Hematopoietic multipotent progenitor cell treated with erythropoietin and hydrocortisone succinate and interleukin-3 and kit ligand, for 6 days (in vitro differentiated cells): ENCODE measurements around the gene ALDOC.

Experiments used
- DNase-seq: peaks from one replicate; pipeline ENCODE4 v3.0.0-alpha.2; 2015

Gene ALDOC

GRCh38 chr17:28530250-28530649 lies 46.4 kb downstream of the ALDOC start:
- DNase-seq = no peak

DNA sequence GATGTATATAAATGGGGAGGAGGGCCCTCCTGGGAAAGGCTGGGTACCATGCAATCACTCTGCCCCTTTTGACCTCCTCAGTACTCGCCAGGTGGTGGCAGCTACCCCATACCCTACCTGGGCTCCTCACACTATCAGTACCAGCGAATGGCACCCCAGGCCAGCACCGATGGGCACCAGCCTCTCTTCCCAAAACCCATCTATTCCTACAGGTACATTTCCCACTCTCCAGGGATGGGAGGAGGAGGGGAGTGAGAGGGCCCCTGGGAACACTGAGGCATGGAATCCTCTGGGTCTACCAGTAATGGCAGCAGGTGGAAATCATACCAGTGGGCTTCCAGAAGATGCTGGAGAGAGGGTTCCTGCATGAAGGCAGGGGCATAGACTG lies 47.7 kb downstream of the ALDOC start:
- DNase-seq = no peak

DNA sequence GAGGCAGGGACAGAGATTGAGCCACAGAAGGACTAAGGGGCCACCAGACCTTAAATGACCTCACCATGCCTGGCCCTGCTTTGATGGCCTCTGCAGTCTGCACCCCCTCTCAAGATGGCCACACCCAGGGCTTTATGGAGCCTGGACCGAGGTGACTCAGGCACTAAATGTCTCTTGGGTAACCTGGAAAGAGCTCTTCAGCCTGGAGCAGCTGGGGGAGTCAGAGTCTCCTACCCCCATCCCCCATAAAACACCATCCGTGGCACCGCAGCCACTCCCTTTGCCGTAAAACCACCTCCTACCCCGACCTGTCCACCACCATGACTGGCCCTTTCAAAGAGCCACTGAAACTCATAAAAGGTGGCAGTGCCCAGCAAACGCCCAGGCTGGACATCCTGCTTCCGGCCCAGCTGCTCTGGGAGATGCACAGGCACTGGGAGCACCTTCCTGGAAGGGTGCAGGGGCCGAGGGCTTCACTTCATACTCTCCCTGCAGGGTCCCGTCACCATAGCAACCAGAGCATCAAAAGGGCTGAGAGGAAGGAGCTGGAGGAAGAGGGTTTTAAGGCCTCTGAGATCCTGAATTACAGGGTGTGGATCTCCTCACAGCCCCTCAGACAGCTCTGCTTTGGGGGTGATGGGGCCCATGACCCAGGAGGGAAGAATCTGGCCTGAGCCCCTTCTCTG lies 48.2 kb downstream of the ALDOC start:
- DNase-seq = no peak

GRCh38 chr17:28527859-28528258 lies 48.8 kb downstream of the ALDOC start:
- DNase-seq = no peak

GRCh38 chr17:28527181-28527681 lies 49.5 kb downstream of the ALDOC start:
- peak; percentile 87 for DNase-seq

GRCh38 chr17:28526381-28526780 lies 50.3 kb downstream of the ALDOC start:
- DNase-seq = no peak

- no peak for DNase-seq
These were observed 51.9 kb downstream of the ALDOC start for GRCh38 chr17:28524476-28525424.

GRCh38 chr17:28523876-28524275 lies 52.8 kb downstream of the ALDOC start:
- no peak for DNase-seq

DNA sequence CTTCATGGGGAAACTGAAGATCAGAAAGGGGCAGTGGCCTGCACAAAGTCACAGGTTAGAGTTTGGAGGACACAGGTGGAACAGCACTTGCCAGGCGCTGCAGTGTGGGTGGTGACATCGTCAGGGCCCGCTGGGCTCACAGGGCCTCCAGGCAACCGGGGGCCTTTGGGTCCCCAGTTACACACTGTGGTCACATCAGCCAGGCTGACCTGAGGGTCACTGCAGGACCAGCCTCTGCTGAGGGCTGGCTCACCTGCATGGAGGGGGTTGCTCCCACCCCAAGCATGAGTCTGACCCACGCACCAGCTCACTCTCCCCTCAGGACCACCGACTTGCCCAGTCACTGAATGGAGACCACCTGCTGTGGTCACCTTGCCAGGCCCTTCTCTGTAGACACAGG lies 53.5 kb downstream of the ALDOC start:
- no peak for DNase-seq
